H1 (cell line): ENCODE data around the gene CEP78. TPM values are rescaled to one million over a fixed set of nuclear protein-coding genes. Genes with fewer than 3 reads are reported as not detected.

ENCODE experiments used
- CTCF ChIA-PET: fragments of 300-600 bp; sonication (Branson Sonifier 250); formaldehyde crosslinking; loops from one replicate; lab custom pipeline; 2021; ENCODE audit not compliant: partially characterized antibody; lab: Charles Lee
- POLR2A ChIA-PET: fragments of 300-600 bp; sonication (Branson Sonifier 250); formaldehyde crosslinking; loops from one replicate; lab custom pipeline; 2021; ENCODE audit warnings: inconsistent platforms; ENCODE audit not compliant: partially characterized antibody; lab: Charles Lee
- DNase-seq, 2 experiments: peaks; one replicate each; pipeline versions ENCODE4 v3.0.0 to v3.0.0-alpha.2; 2010 to 2022; ENCODE audit warnings: low spot score in 2 of 2, low read depth in 1 of 2, mixed read lengths in 1 of 2
- FAIRE-seq: peaks from 2 replicates; lab custom pipeline; 2011; peaks lifted over from hg19 to GRCh38; lab: Jason Lieb, UNC
- H2AFZ ChIP-seq: 2 replicates; pipeline ENCODE4 v1.8.1; 2012; ENCODE audit warnings: low read length, inconsistent platforms
- H2AK5ac ChIP-seq: 2 replicates; pipeline ENCODE4 v1.6.1; 2013; ENCODE audit warnings: low read depth, low read length
- H2BK120ac ChIP-seq: replicated peaks from 2 replicates; pipeline ENCODE3; 2013; ENCODE audit warnings: low read depth, low read length, inconsistent platforms
- H2BK12ac ChIP-seq: 2 replicates; pipeline ENCODE4 v1.6.1; 2013; ENCODE audit warnings: low read depth, low read length
- H2BK15ac ChIP-seq: 2 replicates; pipeline ENCODE4 v1.6.1; 2013; ENCODE audit warnings: low read length
- H2BK20ac ChIP-seq: 2 replicates; pipeline ENCODE4 v1.6.1; 2013; ENCODE audit warnings: low read length
- H2BK5ac ChIP-seq: 2 replicates; pipeline ENCODE4 v1.6.1; 2013; ENCODE audit warnings: low read depth, low read length
- H3K14ac ChIP-seq: 2 replicates; pipeline ENCODE4 v1.6.1; 2013; ENCODE audit warnings: inconsistent platforms; ENCODE audit not compliant: insufficient read length
- H3K18ac ChIP-seq: 2 replicates; pipeline ENCODE4 v1.6.1; 2013; ENCODE audit warnings: low read length; ENCODE audit errors: extremely low read depth
- H3K23ac ChIP-seq: 2 replicates; pipeline ENCODE4 v1.6.1; 2013; ENCODE audit warnings: inconsistent platforms; ENCODE audit not compliant: insufficient read length
- H3K23me2 ChIP-seq: 2 replicates; pipeline ENCODE4 v1.6.1; 2013; ENCODE audit warnings: low read depth, low read length
- H3K27ac ChIP-seq: 2 replicates; pipeline ENCODE4 v1.6.1; 2011; ENCODE audit warnings: low read depth, low read length, inconsistent platforms
- H3K27me3 ChIP-seq, 4 experiments: replicated peaks in 1 of 4; 1 replicate in 1 of 4; 2 replicates in 3 of 4; pipeline versions ENCODE4 v1.6.1 to v1.8.1; 2011 to 2013; ENCODE audit warnings: low read length in 3 of 4, mild to moderate bottlenecking in 3 of 4, inconsistent platforms in 2 of 4, mixed read lengths in 2 of 4, moderate library complexity in 1 of 4; ENCODE audit not compliant: control insufficient read depth in 3 of 4, insufficient read depth in 3 of 4; ENCODE audit errors: extremely low read depth in 1 of 4
- H3K36me3 ChIP-seq, 4 experiments: 2 replicates each; pipeline versions ENCODE4 v1.6.1 to v1.8.1; 2011 to 2013; ENCODE audit warnings: mild to moderate bottlenecking in 4 of 4, low read length in 3 of 4, moderate library complexity in 2 of 4, control low read depth in 1 of 4, inconsistent platforms in 1 of 4; ENCODE audit not compliant: insufficient read depth in 4 of 4, control insufficient read depth in 2 of 4
- H3K4ac ChIP-seq: replicated peaks from 2 replicates; pipeline ENCODE3; 2013; ENCODE audit warnings: low read length, low read depth, mixed read lengths, inconsistent platforms; ENCODE audit not compliant: insufficient read length
- H3K4me1 ChIP-seq, 4 experiments: replicated peaks in 1 of 4; 1 replicate in 1 of 4; 2 replicates in 3 of 4; pipeline versions ENCODE4 v1.6.1 to v1.8.1; 2011 to 2013; ENCODE audit warnings: low read length in 3 of 4, inconsistent platforms in 2 of 4, mixed read lengths in 1 of 4; ENCODE audit not compliant: insufficient read depth in 4 of 4, control insufficient read depth in 3 of 4
- H3K4me2 ChIP-seq, 2 experiments: 2 replicates each; pipeline versions ENCODE4 v1.6.1 to v1.8.1; 2011 to 2013; ENCODE audit warnings: low read depth in 2 of 2, low read length in 2 of 2, control low read depth in 1 of 2, inconsistent platforms in 1 of 2, mild to moderate bottlenecking in 1 of 2; ENCODE audit not compliant: insufficient read depth in 1 of 2
- H3K4me3 ChIP-seq, 4 experiments: fragments of 200-600, 300-600 bp in 1 of 4; sonication (generic), shearing (Covaris generic), sonication (Bioruptor Twin) in 1 of 4; 2 replicates each; pipeline versions ENCODE4 v1.5.1 to v1.8.1; 2011 to 2016; ENCODE audit warnings: low read length in 4 of 4, low read depth in 3 of 4, control low read depth in 2 of 4, inconsistent platforms in 2 of 4, mild to moderate bottlenecking in 2 of 4, mixed read lengths in 1 of 4, moderate library complexity in 1 of 4; ENCODE audit not compliant: insufficient read depth in 2 of 4; ENCODE audit errors: extremely low read depth in 1 of 4
- H3K56ac ChIP-seq: replicated peaks from 2 replicates; pipeline ENCODE3; 2013; ENCODE audit warnings: low read depth, mild to moderate bottlenecking, mixed read lengths, low read length, inconsistent platforms; ENCODE audit not compliant: insufficient read length
- H3K79me1 ChIP-seq: 2 replicates; pipeline ENCODE4 v1.6.1; 2013; ENCODE audit warnings: low read depth, low read length, control low read depth
- H3K79me2 ChIP-seq, 2 experiments: 2 replicates each; pipeline versions ENCODE4 v1.6.1 to v1.8.1; 2012 to 2013; ENCODE audit warnings: low read length in 2 of 2, mild to moderate bottlenecking in 2 of 2, inconsistent platforms in 1 of 2; ENCODE audit not compliant: insufficient read depth in 2 of 2, control insufficient read depth in 1 of 2
- H3K9ac ChIP-seq, 4 experiments: replicated peaks in 1 of 4; 1 replicate in 1 of 4; 2 replicates in 3 of 4; pipeline versions ENCODE4 v1.6.1 to v1.8.1; 2011 to 2013; ENCODE audit warnings: low read depth in 3 of 4, low read length in 3 of 4, control low read depth in 2 of 4, mild to moderate bottlenecking in 2 of 4, moderate library complexity in 2 of 4, inconsistent platforms in 1 of 4; ENCODE audit errors: extremely low read depth in 1 of 4
- H3K9me3 ChIP-seq, 2 experiments: 2 replicates each; pipeline versions ENCODE4 v1.6.1 to v1.8.1; 2012 to 2013; ENCODE audit warnings: mild to moderate bottlenecking in 2 of 2, moderate library complexity in 2 of 2, control low read depth in 1 of 2, inconsistent platforms in 1 of 2, low read depth in 1 of 2, low read length in 1 of 2, mixed read lengths in 1 of 2; ENCODE audit not compliant: insufficient read depth in 2 of 2
- H4K20me1 ChIP-seq, 2 experiments: replicated peaks in 1 of 2; 2 replicates each; pipeline versions ENCODE3 to v1.8.1; 2011 to 2013; ENCODE audit warnings: inconsistent platforms in 2 of 2, low read length in 2 of 2, mild to moderate bottlenecking in 1 of 2; ENCODE audit not compliant: insufficient read depth in 2 of 2, control insufficient read depth in 1 of 2
- H4K5ac ChIP-seq: 2 replicates; pipeline ENCODE4 v1.6.1; 2013; ENCODE audit warnings: low read length, low read depth, mixed read lengths, inconsistent platforms; ENCODE audit not compliant: insufficient read length
- H4K8ac ChIP-seq: 2 replicates; pipeline ENCODE4 v1.8.0; 2013; ENCODE audit warnings: mild to moderate bottlenecking, moderate library complexity, low read length, inconsistent platforms; ENCODE audit not compliant: insufficient read depth; ENCODE audit errors: extremely low read depth
- H4K91ac ChIP-seq: replicated peaks from 2 replicates; pipeline ENCODE3; 2013; ENCODE audit warnings: low read length, mixed read lengths, inconsistent platforms; ENCODE audit not compliant: insufficient read length
- E2F6 ChIP-seq: IDR thresholded peaks from 2 replicates; pipeline ENCODE4 v1.6.1; 2012; ENCODE audit warnings: inconsistent platforms
- RAD21 ChIP-seq, 2 experiments: IDR thresholded peaks in 1 of 2; conservative IDR thresholded peaks in 1 of 2; 2 replicates each; pipeline ENCODE4 v1.6.1; 2011; ENCODE audit warnings: low read depth in 2 of 2, low read length in 2 of 2, improper control_type of control experiment in 1 of 2, inconsistent platforms in 1 of 2, mild to moderate bottlenecking in 1 of 2, moderate library complexity in 1 of 2
- RFX5 ChIP-seq: IDR thresholded peaks from 2 replicates; pipeline ENCODE4 v1.6.1; 2011; ENCODE audit warnings: low read depth, low read length, improper control_type of control experiment, borderline replicate concordance
- WGBS, 2 experiments: shearing (Covaris generic) in 1 of 2; methylation state at CpG; one replicate each; pipeline versions ENCODE4 v1.1.6 to v1.1.7; 2013 to 2015; ENCODE audit warnings: low lambda C conversion rate in 2 of 2, mixed read lengths in 2 of 2, inconsistent platforms in 1 of 2, low coverage in 1 of 2, missing lambda C conversion rate in 1 of 2; ENCODE audit not compliant: insufficient replicate concordance in 2 of 2, insufficient coverage in 1 of 2, insufficient read length in 1 of 2; ENCODE audit errors: extremely low coverage in 1 of 2, missing lambda C conversion rate in 1 of 2; 5-methylcytosine and 5-hydroxymethylcytosine counted together
- polyA plus RNA-seq, 7 experiments: library from polyadenylated mRNA; depleted of rRNA in 3 of 7; stranded (reverse) in 5 of 7; unstranded in 2 of 7; fragments of >200 nt in 5 of 7; fragments of 200-250 nt in 2 of 7; gene quantifications; 1 replicate in 5 of 7; 2 replicates in 1 of 7; 4 replicates in 1 of 7; pipeline versions ENCODE4 v1.2.1 to v1.2.3, GENCODE V29; 2011 to 2013; ENCODE audit warnings: missing spikeins in 2 of 7, mixed read lengths in 2 of 7
- total RNA-seq: library from RNA; stranded (reverse); fragmentation: NEBNext Ultra II Directional; extraction: Animal tissue kit (Norgen Biotek cat#: 25700); gene quantifications from 2 replicates; pipeline ENCODE4 v1.2.1, GENCODE V29; 2021

CEP78 gene
- total and polyA plus RNA-seq, 2 of the 8 experiments (the other 6 are each of a cell fraction or from before 2014, with no cell fraction given): 10.3 to 40.9 TPM

GRCh38 chr9:78324682-78325081 lies 88.8 kb downstream of the CEP78 start:
- FAIRE-seq (no peak), DNase-seq (no peak)
- Histone ChIP-seq H3K14ac (no peak overlapping the region), H3K23ac (no peak overlapping the region), H2BK120ac (no peak overlapping the region), H3K36me3 (peaks cover 10 to 98% (median 70%) of the 10 kb centered on the region in 4 experiments; a peak in 7 of 8 replicates), H2AFZ (no peak overlapping the region), H3K79me2 (peaks cover 0 to 27% of the 10 kb centered on the region in 2 experiments; a peak in 2 of 4 replicates), H3K23me2 (peaks cover 8% of the 10 kb centered on the region; the same call in 1 of the 2 replicates), H3K18ac (no peak overlapping the region), H2BK5ac (no peak overlapping the region; the same call in 1 of the 2 replicates), H3K4me1 (peaks cover 0 to 2% (median 0%) of the 10 kb centered on the region in 4 experiments; a peak in 2 of 7 replicates), H4K5ac (no peak overlapping the region), H2BK20ac (no peak overlapping the region), H3K79me1 (peaks cover 2% of the 10 kb centered on the region; the same call in 1 of the 2 replicates), H4K91ac (no peak overlapping the region), H3K9ac (no peak overlapping the region), H3K4me2 (no peak overlapping the region), H3K56ac (no peak overlapping the region), H4K20me1 (peaks cover 10 to 11% of the 10 kb centered on the region in 2 experiments), H2AK5ac (no peak overlapping the region), H4K8ac (no peak overlapping the region), H3K27ac (no peak overlapping the region), H3K27me3 (no peaks in the 10 kb centered on the region), H2BK12ac (no peak overlapping the region), H3K4ac (no peak overlapping the region), H3K9me3 (no peaks in the 10 kb centered on the region), H2BK15ac (no peak overlapping the region), H3K4me3 (no peak overlapping the region)
- WGBS, 2 experiments: 92% methylated on average over 8 of the region's 8 CpGs; no CpG with 5 or more reads in 1 of the 2 experiments
- ChIA-PET POLR2A (interaction anchor here (0.6 to 17.1 kb wide), 7 partner anchors 9 to 823 kb away, joined by 3 to 520 read pairs (median 4); partner anchors contain the start of gene PSAT1), CTCF (interaction anchor here (0.6 to 1.2 kb wide), 4 partner anchors 11 to 920 kb away, joined by 3 to 6 read pairs (median 3); no protein-coding TSS in a partner anchor)
- TF ChIP-seq RFX5 (no peak), RAD21 (IDR thresholded peaks at IDR 0.05 in 1 of 2, conservative IDR thresholded peaks at IDR 0.05 in 1 of 2; ENCODE audit: low read depth in 2 of 2, low read length in 2 of 2) (no peak), E2F6 (peak; percentile 51; the same call in 1 of the 2 replicates)
